Sigmoid colon (tissue), 7 donors: ENCODE results near the gene PRMT1. TPM values are rescaled to one million over a fixed set of nuclear protein-coding genes. Genes with fewer than 3 reads are reported as not detected.

Experiments used
- DNase-seq: peaks from one replicate; pipeline ENCODE4 v3.0.0-alpha.2; 2019
- H3K27ac ChIP-seq, 4 donors: fragments of 200-600 bp; sonication (generic); one replicate each; pipeline ENCODE4 v1.5.1; 2016 to 2019; ENCODE audit warnings: mild to moderate bottlenecking in 1 of 4
- H3K27me3 ChIP-seq, 3 donors: fragments of 200-600 bp; sonication (generic); one replicate each; pipeline ENCODE4 v1.5.1; 2019; ENCODE audit warnings: mild to moderate bottlenecking in 1 of 3
- H3K36me3 ChIP-seq, 4 donors: fragments of 200-600 bp; sonication (generic); one replicate each; pipeline ENCODE4 v1.5.1; 2016 to 2019
- H3K4me1 ChIP-seq, 4 donors: fragments of 200-600 bp; sonication (generic); one replicate each; pipeline ENCODE4 v1.5.1; 2017 to 2019
- H3K4me3 ChIP-seq, 4 donors: fragments of 200-600 bp; sonication (generic); one replicate each; pipeline ENCODE4 v1.5.1; 2017 to 2019; ENCODE audit warnings: mild to moderate bottlenecking in 2 of 4, moderate library complexity in 1 of 4
- H3K9me3 ChIP-seq, 4 donors: fragments of 200-600 bp in 3 of 4; sonication (generic) in 3 of 4; one replicate each; pipeline versions ENCODE4 v1.5.1 to v1.6.1; 2013 to 2019
- CTCF ChIP-seq, 4 experiments: fragments of 450-650 bp in 3 of 4; fragments of 200-600 bp in 1 of 4; IDR thresholded peaks; one replicate each; pipeline ENCODE4 v1.5.1; 2016 to 2019; ENCODE audit warnings: antibody characterized with exemption in 4 of 4, mild to moderate bottlenecking in 3 of 4, moderate library complexity in 2 of 4
- EP300 ChIP-seq, 4 donors: sonication (generic); formaldehyde crosslinking; IDR thresholded peaks; one replicate each; pipeline ENCODE4 v1.6.1; 2017; ENCODE audit warnings: antibody characterized with exemption in 4 of 4
- POLR2A ChIP-seq, 2 donors: fragments of 450-650 bp; IDR thresholded peaks; one replicate each; pipeline ENCODE4 v1.6.1; 2016; ENCODE audit warnings: antibody characterized with exemption in 2 of 2, mild to moderate bottlenecking in 2 of 2, moderate library complexity in 2 of 2
- POLR2AphosphoS5 ChIP-seq, 4 donors: sonication (generic); formaldehyde crosslinking; IDR thresholded peaks; one replicate each; pipeline ENCODE4 v1.6.1; 2017; ENCODE audit warnings: antibody characterized with exemption in 4 of 4
- WGBS, 2 donors: extraction: QIAGEN DNeasy Blood & Tissue Kit; methylation state at CpG; one replicate each; pipeline ENCODE4 v1.1.7; 2013; 5-methylcytosine and 5-hydroxymethylcytosine counted together
- intact Hi-C: fragments of 100-400 bp; cut with DNase I; formaldehyde crosslinking; loops from one replicate; pipeline ENCODE4 v1.15.1; 2023
- polyA plus RNA-seq, 3 donors: library from polyadenylated mRNA; stranded (reverse); fragments of 200-250 nt; gene quantifications; one replicate each; pipeline ENCODE4 v1.2.3, GENCODE V29; 2013
- total RNA-seq, 4 donors: library from RNA; depleted of rRNA; stranded (reverse); fragments of >200 nt; gene quantifications; one replicate each; pipeline ENCODE4 v1.1.0, GENCODE V29; 2016
- donor health status: healthy with polysubstance abuse.
- donor health status: Bipolar disorder and iron deficiency.
- donor health status: healthy.

The PRMT1 gene
- total and polyA plus RNA-seq, 7 donors = 84.1 to 175 (median 148) TPM

- intact Hi-C loops = no loop called here
- TF ChIP-seq POLR2AphosphoS5 (IDR thresholded peaks at IDR 0.05) (no peak), CTCF (IDR thresholded peaks at IDR 0.05) (no peak), EP300 (IDR thresholded peaks at IDR 0.05) (no peak), POLR2A (IDR thresholded peaks at IDR 0.05) (no peak)
- Histone ChIP-seq H3K4me3 (no peak overlapping the region), H3K27ac (no peak overlapping the region), H3K9me3 (no peaks in the 10 kb centered on the region), H3K4me1 (peaks cover 0 to 7% (median 5%) of the 10 kb centered on the region in 4 donors), H3K27me3 (peaks cover 2 to 12% (median 11%) of the 10 kb centered on the region in 3 donors), H3K36me3 (no peaks in the 10 kb centered on the region)
- WGBS, 2 donors = 83 to 84% methylated on average over 6 of the region's 6 CpGs
- DNase-seq = no peak
These were observed 19.0 kb downstream of the PRMT1 start for GRCh38 chr19:49696115-49696514.

GRCh38 chr19:49696865-49697264 lies 19.8 kb downstream of the PRMT1 start:
- no peak overlapping the region for H3K4me3 ChIP-seq
- intact Hi-C loops = no loop called here
- 87 to 94% methylated on average over 7 of the region's 7 CpGs for WGBS, 2 donors
- H3K27ac ChIP-seq = no peak overlapping the region
- H3K27me3 ChIP-seq = peaks cover 0 to 10% (median 8%) of the 10 kb centered on the region in 3 donors
- no peak for DNase-seq
- no peaks in the 10 kb centered on the region for H3K9me3 ChIP-seq
- no peak for TF ChIP-seq CTCF (IDR thresholded peaks at IDR 0.05)
- no peak for TF ChIP-seq POLR2A (IDR thresholded peaks at IDR 0.05)
- no peak for TF ChIP-seq EP300 (IDR thresholded peaks at IDR 0.05)
- TF ChIP-seq POLR2AphosphoS5 (IDR thresholded peaks at IDR 0.05) = no peak
- H3K36me3 ChIP-seq = no peaks in the 10 kb centered on the region
- no peaks in the 10 kb centered on the region for H3K4me1 ChIP-seq

- no peaks in the 10 kb centered on the region for H3K4me1 ChIP-seq
- TF ChIP-seq CTCF (IDR thresholded peaks at IDR 0.05) = no peak
- TF ChIP-seq POLR2AphosphoS5 (IDR thresholded peaks at IDR 0.05) = no peak
- no peak for TF ChIP-seq EP300 (IDR thresholded peaks at IDR 0.05)
- TF ChIP-seq POLR2A (IDR thresholded peaks at IDR 0.05) = no peak
- intact Hi-C loops = no loop called here
- DNase-seq = no peak
- H3K27me3 ChIP-seq = peaks cover 0 to 6% (median 6%) of the 10 kb centered on the region in 3 donors
- H3K36me3 ChIP-seq = no peaks in the 10 kb centered on the region
- H3K4me3 ChIP-seq = no peak overlapping the region
- WGBS, 2 donors = 68 to 85% methylated on average over 5 of the region's 5 CpGs
- no peaks in the 10 kb centered on the region for H3K9me3 ChIP-seq
- no peak overlapping the region for H3K27ac ChIP-seq
These were observed 22.3 kb downstream of the PRMT1 start for GRCh38 chr19:49699364-49699763.

- Histone ChIP-seq H3K36me3 (no peaks in the 10 kb centered on the region), H3K4me3 (no peak overlapping the region), H3K9me3 (no peaks in the 10 kb centered on the region), H3K4me1 (no peaks in the 10 kb centered on the region), H3K27me3 (peaks cover 0 to 6% (median 6%) of the 10 kb centered on the region in 3 donors), H3K27ac (no peak overlapping the region)
- 53 to 65% methylated on average over 11 of the region's 11 CpGs for WGBS, 2 donors
- intact Hi-C loops = no loop called here
- no peak for DNase-seq
- no peak for TF ChIP-seq POLR2A (IDR thresholded peaks at IDR 0.05)
- no peak for TF ChIP-seq POLR2AphosphoS5 (IDR thresholded peaks at IDR 0.05)
- TF ChIP-seq EP300 (IDR thresholded peaks at IDR 0.05) = no peak
- TF ChIP-seq CTCF (IDR thresholded peaks at IDR 0.05) = no peak
These were observed 23.5 kb downstream of the PRMT1 start for GRCh38 chr19:49700563-49700962.

GRCh38 chr19:49701271-49701786 lies 24.3 kb downstream of the PRMT1 start:
- no peak for DNase-seq
- intact Hi-C loops = no loop called here
- Histone ChIP-seq H3K4me3 (no peak overlapping the region), H3K9me3 (no peaks in the 10 kb centered on the region), H3K36me3 (no peaks in the 10 kb centered on the region), H3K27me3 (peaks cover 0 to 6% (median 6%) of the 10 kb centered on the region in 3 donors), H3K4me1 (no peaks in the 10 kb centered on the region), H3K27ac (no peak overlapping the region)
- TF ChIP-seq POLR2AphosphoS5 (IDR thresholded peaks at IDR 0.05) = no peak
- TF ChIP-seq EP300 (IDR thresholded peaks at IDR 0.05) = no peak
- WGBS, 2 donors = 17 to 47% methylated on average over 40 of the region's 40 CpGs
